Choroid plexus epithelial cell (primary cell): ENCODE results near the gene POFUT1.
A peak's percentile ranks its signal among the peaks of the same experiment; 100 is the strongest.
"Not testable (repeated sequence)": the region's sequence is repeated elsewhere in the genome, so short reads cannot be mapped to it uniquely, and the experiment has no call there.

Experiments
- DNase-seq: peaks from one replicate; pipeline ENCODE4 v3.0.0-alpha.2; 2010; ENCODE audit warnings: low read depth
- H3K4me3 ChIP-seq: 2 replicates; pipeline ENCODE4 v1.5.1; 2011; ENCODE audit warnings: low read depth, mild to moderate bottlenecking, control low read depth, low read length, moderate library complexity
- CTCF ChIP-seq: conservative IDR thresholded peaks from 2 replicates; pipeline ENCODE4 v1.5.1; 2011; ENCODE audit warnings: low read depth, mild to moderate bottlenecking, control low read depth, inconsistent platforms, low read length, moderate library complexity

Gene POFUT1

GRCh38 chr20:32193996-32194395 is 13.7 kb upstream of the POFUT1 start:
- DNase-seq = no peak
- H3K4me3 ChIP-seq = no peak overlapping the region
- TF ChIP-seq CTCF = no peak

GRCh38 chr20:32195581-32195980 is 12.1 kb upstream of the POFUT1 start:
- TF ChIP-seq CTCF = no peak
- no peak overlapping the region for H3K4me3 ChIP-seq
- no peak for DNase-seq

- not testable (repeated sequence) for DNase-seq, H3K4me3 ChIP-seq
Measured at GRCh38 chr20:32196613-32197012, 11.1 kb upstream of the POFUT1 start.

- not testable (repeated sequence) for DNase-seq
Measured at GRCh38 chr20:32197136-32197535, 10.5 kb upstream of the POFUT1 start.

GRCh38 chr20:32199006-32199405 is 8.7 kb upstream of the POFUT1 start:
- TF ChIP-seq CTCF = no peak
- DNase-seq = no peak
- no peak overlapping the region for H3K4me3 ChIP-seq

More at GRCh38 chr20:32197136-32197535, 10.5 kb upstream of the POFUT1 start:
- not testable (repeated sequence) for H3K4me3 ChIP-seq

- H3K4me3 ChIP-seq = no peak overlapping the region
- peak; percentile 30 for DNase-seq
- TF ChIP-seq CTCF = no peak
Measured at GRCh38 chr20:32201296-32201976, 6.2 kb upstream of the POFUT1 start.

GRCh38 chr20:32201977-32202363 is 5.7 kb upstream of the POFUT1 start:
- DNase-seq = peak; percentile 16
- H3K4me3 ChIP-seq = no peak overlapping the region

More at GRCh38 chr20:32201977-32202363, 5.7 kb upstream of the POFUT1 start:
- TF ChIP-seq CTCF = no peak
